K562 (cell line): ENCODE measurements around the gene ZNF346. TPM values are rescaled to one million over a fixed set of nuclear protein-coding genes. Genes with fewer than 3 reads are reported as not detected.

Experiments used
- CBFB ChIP-seq: sonication (generic); formaldehyde crosslinking; IDR thresholded peaks from 2 replicates; pipeline ENCODE4 v1.4.0; 2020; ENCODE audit warnings: mild to moderate bottlenecking, missing genetic modification reagents
- SMARCE1 ChIP-seq: fragments of 450-650 bp; IDR thresholded peaks from 2 replicates; pipeline ENCODE4 v1.7.1; 2016; ENCODE audit warnings: mild to moderate bottlenecking
- polyA plus RNA-seq, 8 experiments: library from polyadenylated mRNA; depleted of rRNA in 4 of 8; stranded (reverse) in 5 of 8; unstranded in 3 of 8; fragments of >200 nt; fragmentation: Nextera tagmentation in 2 of 8; fragmentation: Illumina TruSeq in 1 of 8; extraction: Ambion mirVana in 2 of 8; extraction: Trizol in 1 of 8; gene quantifications; 2 replicates each; pipeline versions ENCODE4 v1.2.1 to v1.2.3, GENCODE V29; 2011 to 2014; ENCODE audit warnings: inconsistent platforms in 1 of 8, missing spikeins in 1 of 8
- total RNA-seq, 7 experiments: library from RNA; depleted of rRNA in 6 of 7; stranded (reverse); fragments of >200 nt in 6 of 7; fragmentation: Illumina TruSeq in 2 of 7; extraction: Trizol in 2 of 7; gene quantifications; 2 replicates each; pipeline versions ENCODE4 v1.2.1 to v1.2.3, GENCODE V29; 2011 to 2021; ENCODE audit warnings: low replicate concordance in 1 of 7
- TF ChIP-seq, protein P1 (sequence below), 2 experiments: fragments of 450-650 bp; formaldehyde crosslinking in 1 of 2; IDR thresholded peaks; 2 replicates each; pipeline versions ENCODE4 v1.4.0 to v1.6.1; 2014 to 2020; ENCODE audit warnings: mild to moderate bottlenecking in 2 of 2, borderline replicate concordance in 1 of 2, low read depth in 1 of 2
- TF ChIP-seq, protein P2 (sequence below): fragments of 450-650 bp; IDR thresholded peaks from 2 replicates; pipeline ENCODE4 v1.6.1; 2016; ENCODE audit warnings: mild to moderate bottlenecking, moderate library complexity
- TF ChIP-seq, protein P3 (sequence below): sonication (generic); formaldehyde crosslinking; IDR thresholded peaks from 2 replicates; pipeline ENCODE4 v1.8.1; 2022; ENCODE audit warnings: missing genetic modification reagents

ZNF346 gene
- total and polyA plus RNA-seq, 9 of the 15 experiments (the other 6 are each of a cell fraction or from before 2014, with no cell fraction given), result 5.0 to 25.1 (median 20.1) TPM

DNA sequence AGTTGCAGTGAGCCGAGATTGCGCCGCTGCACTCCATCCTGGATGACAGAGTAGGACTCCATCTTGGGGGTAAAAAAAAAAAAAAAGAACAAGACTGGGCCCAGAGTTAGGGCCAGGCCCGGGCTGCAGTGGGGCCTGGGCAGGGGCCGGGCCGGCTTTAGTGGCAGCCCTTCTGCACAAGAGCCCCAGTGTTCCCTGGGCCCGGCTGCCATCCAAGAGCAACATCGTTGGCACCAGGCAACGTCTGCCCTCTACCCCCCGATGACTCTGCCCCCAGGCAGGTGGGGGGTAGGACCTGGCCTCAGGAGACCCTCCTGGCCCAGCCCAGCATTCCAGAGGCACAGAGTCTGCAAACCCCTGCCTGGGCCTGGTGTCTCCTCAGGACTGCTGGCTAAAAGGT, 59.4 kb downstream of the ZNF346 start (continued):
- TF ChIP-seq, protein P1, sequence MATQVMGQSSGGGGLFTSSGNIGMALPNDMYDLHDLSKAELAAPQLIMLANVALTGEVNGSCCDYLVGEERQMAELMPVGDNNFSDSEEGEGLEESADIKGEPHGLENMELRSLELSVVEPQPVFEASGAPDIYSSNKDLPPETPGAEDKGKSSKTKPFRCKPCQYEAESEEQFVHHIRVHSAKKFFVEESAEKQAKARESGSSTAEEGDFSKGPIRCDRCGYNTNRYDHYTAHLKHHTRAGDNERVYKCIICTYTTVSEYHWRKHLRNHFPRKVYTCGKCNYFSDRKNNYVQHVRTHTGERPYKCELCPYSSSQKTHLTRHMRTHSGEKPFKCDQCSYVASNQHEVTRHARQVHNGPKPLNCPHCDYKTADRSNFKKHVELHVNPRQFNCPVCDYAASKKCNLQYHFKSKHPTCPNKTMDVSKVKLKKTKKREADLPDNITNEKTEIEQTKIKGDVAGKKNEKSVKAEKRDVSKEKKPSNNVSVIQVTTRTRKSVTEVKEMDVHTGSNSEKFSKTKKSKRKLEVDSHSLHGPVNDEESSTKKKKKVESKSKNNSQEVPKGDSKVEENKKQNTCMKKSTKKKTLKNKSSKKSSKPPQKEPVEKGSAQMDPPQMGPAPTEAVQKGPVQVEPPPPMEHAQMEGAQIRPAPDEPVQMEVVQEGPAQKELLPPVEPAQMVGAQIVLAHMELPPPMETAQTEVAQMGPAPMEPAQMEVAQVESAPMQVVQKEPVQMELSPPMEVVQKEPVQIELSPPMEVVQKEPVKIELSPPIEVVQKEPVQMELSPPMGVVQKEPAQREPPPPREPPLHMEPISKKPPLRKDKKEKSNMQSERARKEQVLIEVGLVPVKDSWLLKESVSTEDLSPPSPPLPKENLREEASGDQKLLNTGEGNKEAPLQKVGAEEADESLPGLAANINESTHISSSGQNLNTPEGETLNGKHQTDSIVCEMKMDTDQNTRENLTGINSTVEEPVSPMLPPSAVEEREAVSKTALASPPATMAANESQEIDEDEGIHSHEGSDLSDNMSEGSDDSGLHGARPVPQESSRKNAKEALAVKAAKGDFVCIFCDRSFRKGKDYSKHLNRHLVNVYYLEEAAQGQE (IDR thresholded peaks at IDR 0.05; ENCODE audit: borderline replicate concordance), result no peak
- TF ChIP-seq, protein P1 (CRISPR knock-in tag; IDR thresholded peaks at IDR 0.05; ENCODE audit: low read depth), result no peak
- no peak for TF ChIP-seq SMARCE1
- TF ChIP-seq, protein P2, sequence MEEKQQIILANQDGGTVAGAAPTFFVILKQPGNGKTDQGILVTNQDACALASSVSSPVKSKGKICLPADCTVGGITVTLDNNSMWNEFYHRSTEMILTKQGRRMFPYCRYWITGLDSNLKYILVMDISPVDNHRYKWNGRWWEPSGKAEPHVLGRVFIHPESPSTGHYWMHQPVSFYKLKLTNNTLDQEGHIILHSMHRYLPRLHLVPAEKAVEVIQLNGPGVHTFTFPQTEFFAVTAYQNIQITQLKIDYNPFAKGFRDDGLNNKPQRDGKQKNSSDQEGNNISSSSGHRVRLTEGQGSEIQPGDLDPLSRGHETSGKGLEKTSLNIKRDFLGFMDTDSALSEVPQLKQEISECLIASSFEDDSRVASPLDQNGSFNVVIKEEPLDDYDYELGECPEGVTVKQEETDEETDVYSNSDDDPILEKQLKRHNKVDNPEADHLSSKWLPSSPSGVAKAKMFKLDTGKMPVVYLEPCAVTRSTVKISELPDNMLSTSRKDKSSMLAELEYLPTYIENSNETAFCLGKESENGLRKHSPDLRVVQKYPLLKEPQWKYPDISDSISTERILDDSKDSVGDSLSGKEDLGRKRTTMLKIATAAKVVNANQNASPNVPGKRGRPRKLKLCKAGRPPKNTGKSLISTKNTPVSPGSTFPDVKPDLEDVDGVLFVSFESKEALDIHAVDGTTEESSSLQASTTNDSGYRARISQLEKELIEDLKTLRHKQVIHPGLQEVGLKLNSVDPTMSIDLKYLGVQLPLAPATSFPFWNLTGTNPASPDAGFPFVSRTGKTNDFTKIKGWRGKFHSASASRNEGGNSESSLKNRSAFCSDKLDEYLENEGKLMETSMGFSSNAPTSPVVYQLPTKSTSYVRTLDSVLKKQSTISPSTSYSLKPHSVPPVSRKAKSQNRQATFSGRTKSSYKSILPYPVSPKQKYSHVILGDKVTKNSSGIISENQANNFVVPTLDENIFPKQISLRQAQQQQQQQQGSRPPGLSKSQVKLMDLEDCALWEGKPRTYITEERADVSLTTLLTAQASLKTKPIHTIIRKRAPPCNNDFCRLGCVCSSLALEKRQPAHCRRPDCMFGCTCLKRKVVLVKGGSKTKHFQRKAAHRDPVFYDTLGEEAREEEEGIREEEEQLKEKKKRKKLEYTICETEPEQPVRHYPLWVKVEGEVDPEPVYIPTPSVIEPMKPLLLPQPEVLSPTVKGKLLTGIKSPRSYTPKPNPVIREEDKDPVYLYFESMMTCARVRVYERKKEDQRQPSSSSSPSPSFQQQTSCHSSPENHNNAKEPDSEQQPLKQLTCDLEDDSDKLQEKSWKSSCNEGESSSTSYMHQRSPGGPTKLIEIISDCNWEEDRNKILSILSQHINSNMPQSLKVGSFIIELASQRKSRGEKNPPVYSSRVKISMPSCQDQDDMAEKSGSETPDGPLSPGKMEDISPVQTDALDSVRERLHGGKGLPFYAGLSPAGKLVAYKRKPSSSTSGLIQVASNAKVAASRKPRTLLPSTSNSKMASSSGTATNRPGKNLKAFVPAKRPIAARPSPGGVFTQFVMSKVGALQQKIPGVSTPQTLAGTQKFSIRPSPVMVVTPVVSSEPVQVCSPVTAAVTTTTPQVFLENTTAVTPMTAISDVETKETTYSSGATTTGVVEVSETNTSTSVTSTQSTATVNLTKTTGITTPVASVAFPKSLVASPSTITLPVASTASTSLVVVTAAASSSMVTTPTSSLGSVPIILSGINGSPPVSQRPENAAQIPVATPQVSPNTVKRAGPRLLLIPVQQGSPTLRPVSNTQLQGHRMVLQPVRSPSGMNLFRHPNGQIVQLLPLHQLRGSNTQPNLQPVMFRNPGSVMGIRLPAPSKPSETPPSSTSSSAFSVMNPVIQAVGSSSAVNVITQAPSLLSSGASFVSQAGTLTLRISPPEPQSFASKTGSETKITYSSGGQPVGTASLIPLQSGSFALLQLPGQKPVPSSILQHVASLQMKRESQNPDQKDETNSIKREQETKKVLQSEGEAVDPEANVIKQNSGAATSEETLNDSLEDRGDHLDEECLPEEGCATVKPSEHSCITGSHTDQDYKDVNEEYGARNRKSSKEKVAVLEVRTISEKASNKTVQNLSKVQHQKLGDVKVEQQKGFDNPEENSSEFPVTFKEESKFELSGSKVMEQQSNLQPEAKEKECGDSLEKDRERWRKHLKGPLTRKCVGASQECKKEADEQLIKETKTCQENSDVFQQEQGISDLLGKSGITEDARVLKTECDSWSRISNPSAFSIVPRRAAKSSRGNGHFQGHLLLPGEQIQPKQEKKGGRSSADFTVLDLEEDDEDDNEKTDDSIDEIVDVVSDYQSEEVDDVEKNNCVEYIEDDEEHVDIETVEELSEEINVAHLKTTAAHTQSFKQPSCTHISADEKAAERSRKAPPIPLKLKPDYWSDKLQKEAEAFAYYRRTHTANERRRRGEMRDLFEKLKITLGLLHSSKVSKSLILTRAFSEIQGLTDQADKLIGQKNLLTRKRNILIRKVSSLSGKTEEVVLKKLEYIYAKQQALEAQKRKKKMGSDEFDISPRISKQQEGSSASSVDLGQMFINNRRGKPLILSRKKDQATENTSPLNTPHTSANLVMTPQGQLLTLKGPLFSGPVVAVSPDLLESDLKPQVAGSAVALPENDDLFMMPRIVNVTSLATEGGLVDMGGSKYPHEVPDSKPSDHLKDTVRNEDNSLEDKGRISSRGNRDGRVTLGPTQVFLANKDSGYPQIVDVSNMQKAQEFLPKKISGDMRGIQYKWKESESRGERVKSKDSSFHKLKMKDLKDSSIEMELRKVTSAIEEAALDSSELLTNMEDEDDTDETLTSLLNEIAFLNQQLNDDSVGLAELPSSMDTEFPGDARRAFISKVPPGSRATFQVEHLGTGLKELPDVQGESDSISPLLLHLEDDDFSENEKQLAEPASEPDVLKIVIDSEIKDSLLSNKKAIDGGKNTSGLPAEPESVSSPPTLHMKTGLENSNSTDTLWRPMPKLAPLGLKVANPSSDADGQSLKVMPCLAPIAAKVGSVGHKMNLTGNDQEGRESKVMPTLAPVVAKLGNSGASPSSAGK, result no peak
- TF ChIP-seq, protein P3, sequence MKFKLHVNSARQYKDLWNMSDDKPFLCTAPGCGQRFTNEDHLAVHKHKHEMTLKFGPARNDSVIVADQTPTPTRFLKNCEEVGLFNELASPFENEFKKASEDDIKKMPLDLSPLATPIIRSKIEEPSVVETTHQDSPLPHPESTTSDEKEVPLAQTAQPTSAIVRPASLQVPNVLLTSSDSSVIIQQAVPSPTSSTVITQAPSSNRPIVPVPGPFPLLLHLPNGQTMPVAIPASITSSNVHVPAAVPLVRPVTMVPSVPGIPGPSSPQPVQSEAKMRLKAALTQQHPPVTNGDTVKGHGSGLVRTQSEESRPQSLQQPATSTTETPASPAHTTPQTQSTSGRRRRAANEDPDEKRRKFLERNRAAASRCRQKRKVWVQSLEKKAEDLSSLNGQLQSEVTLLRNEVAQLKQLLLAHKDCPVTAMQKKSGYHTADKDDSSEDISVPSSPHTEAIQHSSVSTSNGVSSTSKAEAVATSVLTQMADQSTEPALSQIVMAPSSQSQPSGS (CRISPR knock-in tag), result no peak
- no peak for TF ChIP-seq CBFB (CRISPR knock-in tag)
